Fibroblast of lung (primary cell): ENCODE measurements around the gene IFIT1. TPM values are rescaled to one million over a fixed set of nuclear protein-coding genes. Genes with fewer than 3 reads are reported as not detected.

Experiments used
- DNase-seq, 2 donors: peaks; one replicate each; pipeline versions ENCODE4 v3.0.0 to v3.0.0-alpha.2; 2010; ENCODE audit warnings: low read depth in 2 of 2
- H2AFZ ChIP-seq: 2 replicates; pipeline ENCODE4 v1.5.1; 2012; ENCODE audit warnings: low read length, control low read depth, inconsistent platforms
- H3K27ac ChIP-seq: 2 replicates; pipeline ENCODE4 v1.5.1; 2011; ENCODE audit warnings: low read length, control low read depth; ENCODE audit not compliant: insufficient read depth
- H3K27me3 ChIP-seq: 2 replicates; pipeline ENCODE4 v1.5.1; 2011; ENCODE audit warnings: mild to moderate bottlenecking, low read length; ENCODE audit not compliant: control insufficient read depth, insufficient read depth
- H3K36me3 ChIP-seq: 2 replicates; pipeline ENCODE4 v1.5.1; 2011; ENCODE audit warnings: low read length; ENCODE audit not compliant: control insufficient read depth, insufficient read depth
- H3K4me1 ChIP-seq: 2 replicates; pipeline ENCODE4 v1.5.1; 2011; ENCODE audit warnings: low read length; ENCODE audit not compliant: control insufficient read depth, insufficient read depth; ENCODE audit errors: extremely low read depth
- H3K4me2 ChIP-seq: 2 replicates; pipeline ENCODE4 v1.5.1; 2011; ENCODE audit warnings: low read length, control low read depth; ENCODE audit not compliant: insufficient read depth; ENCODE audit errors: extremely low read depth
- H3K4me3 ChIP-seq, 4 experiments: fragments of 200-600 bp in 1 of 4; sonication (generic) in 1 of 4; replicated peaks in 1 of 4; 2 replicates each; pipeline ENCODE4 v1.5.1; 2011 to 2016; ENCODE audit warnings: low read length in 4 of 4, low read depth in 3 of 4, mild to moderate bottlenecking in 3 of 4, control low read depth in 2 of 4, inconsistent platforms in 1 of 4, mixed read lengths in 1 of 4; ENCODE audit not compliant: insufficient read depth in 1 of 4; ENCODE audit errors: control extremely low read depth in 1 of 4
- H3K79me2 ChIP-seq: 2 replicates; pipeline ENCODE4 v1.5.1; 2012; ENCODE audit warnings: mild to moderate bottlenecking, low read length, inconsistent platforms; ENCODE audit not compliant: control insufficient read depth, insufficient read depth
- H3K9ac ChIP-seq: 2 replicates; pipeline ENCODE4 v1.5.1; 2011; ENCODE audit warnings: mild to moderate bottlenecking, low read length, control low read depth; ENCODE audit not compliant: insufficient read depth
- H3K9me3 ChIP-seq: 2 replicates; pipeline ENCODE4 v1.5.1; 2012; ENCODE audit warnings: low read depth, low read length; ENCODE audit not compliant: control insufficient read depth, insufficient read depth
- H4K20me1 ChIP-seq: 2 replicates; pipeline ENCODE4 v1.5.1; 2011; ENCODE audit warnings: low read length; ENCODE audit not compliant: control insufficient read depth, insufficient read depth; ENCODE audit errors: extremely low read depth
- CTCF ChIP-seq, 2 donors: IDR thresholded peaks in 1 of 2; conservative IDR thresholded peaks in 1 of 2; 1 replicate in 1 of 2; 2 replicates in 1 of 2; pipeline ENCODE4 v1.5.1; 2011 to 2012; ENCODE audit warnings: low read length in 2 of 2, control low read depth in 1 of 2, inconsistent platforms in 1 of 2, low read depth in 1 of 2, mild to moderate bottlenecking in 1 of 2
- EZH2 ChIP-seq: IDR thresholded peaks from 2 replicates; pipeline ENCODE4 v1.5.1; 2012; ENCODE audit warnings: low read length, control low read depth, mild to moderate bottlenecking; ENCODE audit errors: missing control alignments
- polyA plus RNA-seq, 2 donors: library from polyadenylated mRNA; depleted of rRNA in 1 of 2; stranded (reverse) in 1 of 2; unstranded in 1 of 2; fragments of >200 nt; gene quantifications; 2 replicates each; pipeline ENCODE4 v1.2.1, GENCODE V29; 2011 to 2012; ENCODE audit warnings: missing spikeins in 1 of 2
- total RNA-seq: library from RNA; depleted of rRNA; stranded (reverse); fragments of >200 nt; gene quantifications from 2 replicates; pipeline ENCODE4 v1.2.1, GENCODE V29; 2014

Gene IFIT1
- total and polyA plus RNA-seq, 2 donors (not counting 1 experiment from before 2014, with no cell fraction given) = 25.8 to 71.4 TPM

GRCh38 chr10:89392974-89393373 lies 551 bp downstream of the IFIT1 start:
- no peaks in the 10 kb centered on the region for H3K9me3 ChIP-seq
- peaks cover 6% of the 10 kb centered on the region for H3K79me2 ChIP-seq
- no peak overlapping the region for H2AFZ ChIP-seq
- no peak for TF ChIP-seq CTCF (conservative IDR thresholded peaks at IDR 0.05 in 1 of 2, IDR thresholded peaks at IDR 0.05 in 1 of 2; ENCODE audit: low read depth in 1 of 2, low read length in 2 of 2)
- no peak for TF ChIP-seq EZH2
- no peaks in the 10 kb centered on the region for H4K20me1 ChIP-seq
- peaks cover 7% of the 10 kb centered on the region for H3K4me1 ChIP-seq
- DNase-seq = peak; percentile 88 to 95
- H3K36me3 ChIP-seq = no peaks in the 10 kb centered on the region
- H3K4me2 ChIP-seq = peak overlapping the region; percentile 88
- H3K9ac ChIP-seq = no peak overlapping the region
- H3K4me3 ChIP-seq = peak overlapping the region; percentile 57 to 89 (median 66)
- peak overlapping the region; percentile 41 for H3K27ac ChIP-seq
- H3K27me3 ChIP-seq = no peaks in the 10 kb centered on the region

- TF ChIP-seq EZH2 (no peak), CTCF (conservative IDR thresholded peaks at IDR 0.05 in 1 of 2, IDR thresholded peaks at IDR 0.05 in 1 of 2; ENCODE audit: low read depth in 1 of 2, low read length in 2 of 2) (no peak)
- peaks cover 12% of the 10 kb centered on the region for H3K4me1 ChIP-seq
- peaks cover 6% of the 10 kb centered on the region for H3K79me2 ChIP-seq
- peak overlapping the region; percentile 7 for H3K4me2 ChIP-seq
- DNase-seq = no peak
- H2AFZ ChIP-seq = no peak overlapping the region
- no peaks in the 10 kb centered on the region for H3K27me3 ChIP-seq
- H3K27ac ChIP-seq = no peak overlapping the region
- no peaks in the 10 kb centered on the region for H3K36me3 ChIP-seq
- no peak overlapping the region for H3K9ac ChIP-seq
- H3K4me3 ChIP-seq = peak overlapping the region in 3 of 4 experiments; percentile 19 to 89 (median 68)
- H4K20me1 ChIP-seq = no peaks in the 10 kb centered on the region
- H3K9me3 ChIP-seq = no peaks in the 10 kb centered on the region
Measured at GRCh38 chr10:89393898-89394297, 1.5 kb downstream of the IFIT1 start.

DNA sequence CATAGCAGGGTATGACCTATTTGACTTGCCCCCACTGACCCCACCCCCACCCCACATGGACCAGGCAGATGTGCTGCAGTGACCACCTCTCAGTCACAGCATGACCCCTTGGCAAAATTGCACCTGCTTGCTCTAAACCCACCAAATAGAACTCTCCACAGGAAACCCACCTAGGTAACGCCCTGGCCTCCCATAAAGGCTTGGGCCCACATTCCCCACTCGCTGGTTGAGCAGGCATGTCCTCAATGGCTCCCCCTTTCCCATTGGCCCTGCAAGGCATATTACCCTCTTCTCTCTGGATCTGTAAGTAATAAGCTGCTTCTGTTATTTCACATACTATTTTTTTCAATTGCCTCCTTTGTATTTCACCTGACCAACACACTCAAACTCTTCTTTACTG lies 2.7 kb downstream of the IFIT1 start:
- Histone ChIP-seq H3K9ac (no peak overlapping the region), H3K4me3 (no peak overlapping the region), H4K20me1 (no peaks in the 10 kb centered on the region), H3K4me2 (no peak overlapping the region), H3K9me3 (no peaks in the 10 kb centered on the region), H3K27me3 (no peaks in the 10 kb centered on the region), H3K79me2 (peaks cover 6% of the 10 kb centered on the region), H2AFZ (no peak overlapping the region), H3K27ac (no peak overlapping the region), H3K4me1 (peaks cover 12% of the 10 kb centered on the region), H3K36me3 (no peaks in the 10 kb centered on the region)
- no peak for DNase-seq
- TF ChIP-seq EZH2 (no peak), CTCF (conservative IDR thresholded peaks at IDR 0.05 in 1 of 2, IDR thresholded peaks at IDR 0.05 in 1 of 2; ENCODE audit: low read depth in 1 of 2, low read length in 2 of 2) (no peak)
